Endothelial cell (in vitro differentiated cells): Measurements from ENCODE around the gene PPP1R37. TPM values are rescaled to one million over a fixed set of nuclear protein-coding genes. Genes with fewer than 3 reads are reported as not detected.

ENCODE experiments used
- DNase-seq: peaks from one replicate; pipeline ENCODE4 v3.0.0; 2021; ENCODE audit warnings: low spot score
- H3K27ac Mint-ChIP-seq: one replicate; pipeline ENCODE4 v1.8.0; 2021; ENCODE audit warnings: mixed read lengths, inconsistent platforms; ENCODE audit not compliant: unreplicated experiment
- H3K27me3 Mint-ChIP-seq: one replicate; pipeline ENCODE4 v1.8.0; 2021; ENCODE audit warnings: mild to moderate bottlenecking, moderate library complexity, mixed read lengths, inconsistent platforms; ENCODE audit not compliant: unreplicated experiment
- H3K36me3 Mint-ChIP-seq: one replicate; pipeline ENCODE4 v1.8.0; 2021; ENCODE audit warnings: mild to moderate bottlenecking, low read depth, mixed read lengths, inconsistent platforms; ENCODE audit not compliant: unreplicated experiment
- H3K4me1 Mint-ChIP-seq: one replicate; pipeline ENCODE4 v1.8.0; 2021; ENCODE audit warnings: mild to moderate bottlenecking, mixed read lengths, inconsistent platforms; ENCODE audit not compliant: unreplicated experiment
- H3K4me3 Mint-ChIP-seq: one replicate; pipeline ENCODE4 v1.8.0; 2021; ENCODE audit warnings: mild to moderate bottlenecking, mixed read lengths, inconsistent platforms; ENCODE audit not compliant: unreplicated experiment
- H3K9me3 Mint-ChIP-seq: one replicate; pipeline ENCODE4 v1.8.0; 2021; ENCODE audit warnings: mixed read lengths, inconsistent platforms; ENCODE audit not compliant: unreplicated experiment
- CTCF ChIP-seq: fragments of 200-600 bp; sonication (generic); IDR thresholded peaks from one replicate; pipeline ENCODE4 v1.5.0; 2021; ENCODE audit warnings: antibody characterized with exemption; ENCODE audit not compliant: unreplicated experiment
- total RNA-seq: library from RNA; stranded (reverse); fragmentation: NEBNext Ultra II Directional; extraction: Animal tissue kit (Norgen Biotek cat#: 25700); gene quantifications from one replicate; pipeline ENCODE4 v1.2.1, GENCODE V29; 2021; ENCODE audit not compliant: unreplicated experiment

PPP1R37 gene
- total RNA-seq, 1 donor from 2014 or later = 34.7 TPM

GRCh38 chr19:45098521-45099466, 5.8 kb downstream of the PPP1R37 start:
- Mint-ChIP-seq H3K27ac (no peak overlapping the region), H3K4me1 (peaks cover 35% of the 10 kb centered on the region), H3K9me3 (no peaks in the 10 kb centered on the region), H3K36me3 (peaks cover 21% of the 10 kb centered on the region), H3K4me3 (peak overlapping the region; percentile 63), H3K27me3 (peaks cover 19% of the 10 kb centered on the region)
- no peak for TF ChIP-seq CTCF
- DNase-seq = no peak

- peak overlapping the region; percentile 34 for H3K27ac Mint-ChIP-seq
- H3K4me1 Mint-ChIP-seq = peaks cover 33% of the 10 kb centered on the region
- TF ChIP-seq CTCF = no peak
- no peak overlapping the region for H3K4me3 Mint-ChIP-seq
- DNase-seq = no peak
- H3K36me3 Mint-ChIP-seq = peaks cover 16% of the 10 kb centered on the region
- peaks cover 13% of the 10 kb centered on the region for H3K27me3 Mint-ChIP-seq
- H3K9me3 Mint-ChIP-seq = no peaks in the 10 kb centered on the region
These were observed 6.7 kb downstream of the PPP1R37 start for GRCh38 chr19:45099467-45100191.

GRCh38 chr19:45100201-45100600, 7.2 kb downstream of the PPP1R37 start:
- Mint-ChIP-seq H3K4me1 (peaks cover 29% of the 10 kb centered on the region), H3K4me3 (no peak overlapping the region), H3K27ac (no peak overlapping the region), H3K36me3 (peaks cover 13% of the 10 kb centered on the region), H3K27me3 (peaks cover 12% of the 10 kb centered on the region), H3K9me3 (no peaks in the 10 kb centered on the region)
- no peak for DNase-seq
- TF ChIP-seq CTCF = no peak

- H3K27me3 Mint-ChIP-seq = peaks cover 12% of the 10 kb centered on the region
- no peak for TF ChIP-seq CTCF
- no peaks in the 10 kb centered on the region for H3K9me3 Mint-ChIP-seq
- H3K4me1 Mint-ChIP-seq = peaks cover 28% of the 10 kb centered on the region
- peak overlapping the region; percentile 6 for H3K4me3 Mint-ChIP-seq
- peak overlapping the region; percentile 7 for H3K27ac Mint-ChIP-seq
- DNase-seq = no peak
- peaks cover 13% of the 10 kb centered on the region for H3K36me3 Mint-ChIP-seq
These were observed 7.9 kb downstream of the PPP1R37 start for GRCh38 chr19:45100846-45101252.
